NCI-H187 treated with DMSO at 0.1 percent for 48 hours (cell line): ENCODE measurements around the gene ARID2.

Experiments
- DNase-seq: peaks from one replicate; lab custom pipeline; 2025; lab: John Stamatoyannopoulos, UW

ARID2 gene

GRCh38 chr12:45762185-45763110 is 32.9 kb downstream of the ARID2 start:
- DNase-seq, result no peak

GRCh38 chr12:45763381-45763780 is 33.9 kb downstream of the ARID2 start:
- no peak for DNase-seq

GRCh38 chr12:45768194-45768593 is 38.7 kb downstream of the ARID2 start:
- DNase-seq, result no peak

GRCh38 chr12:45773747-45774146 is 44.2 kb downstream of the ARID2 start:
- no peak for DNase-seq

GRCh38 chr12:45774508-45775162 is 45.1 kb downstream of the ARID2 start:
- DNase-seq, result no peak

- no peak for DNase-seq
Observed at GRCh38 chr12:45775465-45775864, 46.0 kb downstream of the ARID2 start.

GRCh38 chr12:45775964-45776363 is 46.5 kb downstream of the ARID2 start:
- DNase-seq, result no peak

GRCh38 chr12:45779936-45780335 is 50.4 kb downstream of the ARID2 start:
- no peak for DNase-seq

GRCh38 chr12:45781080-45781479 is 51.6 kb downstream of the ARID2 start:
- DNase-seq, result no peak

- DNase-seq, result no peak
Observed at GRCh38 chr12:45785315-45785714, 55.8 kb downstream of the ARID2 start.

GRCh38 chr12:45789025-45789424 is 59.5 kb downstream of the ARID2 start:
- no peak for DNase-seq

GRCh38 chr12:45794422-45794821 is 64.9 kb downstream of the ARID2 start:
- DNase-seq, result no peak

- no peak for DNase-seq
Observed at GRCh38 chr12:45801625-45802024, 72.1 kb downstream of the ARID2 start.

- DNase-seq, result no peak
Observed at GRCh38 chr12:45803111-45803510, 73.6 kb downstream of the ARID2 start.

GRCh38 chr12:45816652-45817051 is 87.1 kb downstream of the ARID2 start:
- DNase-seq, result no peak

- DNase-seq, result no peak
Observed at GRCh38 chr12:45827974-45828373, 98.5 kb downstream of the ARID2 start.

- no peak for DNase-seq
Observed at GRCh38 chr12:45828402-45828801, 98.9 kb downstream of the ARID2 start.

- no peak for DNase-seq
Observed at GRCh38 chr12:45831590-45831989, 102.1 kb downstream of the ARID2 start.

GRCh38 chr12:45833401-45833800 is 103.9 kb downstream of the ARID2 start:
- no peak for DNase-seq

- no peak for DNase-seq
Observed at GRCh38 chr12:45834809-45835208, 105.3 kb downstream of the ARID2 start.

GRCh38 chr12:45839917-45840316 is 110.4 kb downstream of the ARID2 start:
- no peak for DNase-seq

GRCh38 chr12:45849289-45849688 is 119.8 kb downstream of the ARID2 start:
- DNase-seq, result no peak

GRCh38 chr12:45850302-45850701 is 120.8 kb downstream of the ARID2 start:
- DNase-seq, result no peak
